HL-60 (cell line): ENCODE data around the gene CTDSP1.

Experiments
- POLR2AphosphoS5 ChIP-seq: IDR thresholded peaks from 2 replicates; pipeline ENCODE4 v1.6.1; 2012; ENCODE audit warnings: low read depth
- TF ChIP-seq, protein P1 (sequence below): IDR thresholded peaks from one replicate; pipeline ENCODE4 v1.5.1; 2011; ENCODE audit warnings: low read length, control low read depth, inconsistent platforms; ENCODE audit not compliant: insufficient read depth
- TF ChIP-seq, protein P2 (sequence below): IDR thresholded peaks from 2 replicates; pipeline ENCODE4 v1.6.1; 2012; ENCODE audit warnings: low read depth; ENCODE audit not compliant: insufficient replicate concordance

DNA sequence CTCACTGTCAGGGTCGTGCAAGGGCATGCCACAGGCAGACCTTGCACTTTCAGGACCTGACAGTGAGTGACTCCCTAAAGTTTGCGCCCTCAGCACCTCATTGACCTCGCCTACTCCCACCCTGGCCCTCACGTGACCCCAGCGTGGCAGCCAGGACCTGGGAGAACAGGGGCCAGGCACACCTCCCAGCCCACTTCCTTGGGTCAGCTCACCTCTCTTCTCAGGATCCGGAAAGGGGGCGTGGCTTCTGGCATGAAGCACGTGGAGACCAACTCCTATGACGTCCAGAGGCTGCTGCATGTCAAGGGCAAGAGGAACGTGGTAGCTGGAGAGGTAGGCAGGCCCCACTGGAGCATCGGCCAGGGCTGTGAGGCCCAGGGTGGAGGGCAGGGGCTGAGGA lies 28.1 kb downstream of the CTDSP1 start:
- no peak for TF ChIP-seq POLR2AphosphoS5
- TF ChIP-seq, protein P1, sequence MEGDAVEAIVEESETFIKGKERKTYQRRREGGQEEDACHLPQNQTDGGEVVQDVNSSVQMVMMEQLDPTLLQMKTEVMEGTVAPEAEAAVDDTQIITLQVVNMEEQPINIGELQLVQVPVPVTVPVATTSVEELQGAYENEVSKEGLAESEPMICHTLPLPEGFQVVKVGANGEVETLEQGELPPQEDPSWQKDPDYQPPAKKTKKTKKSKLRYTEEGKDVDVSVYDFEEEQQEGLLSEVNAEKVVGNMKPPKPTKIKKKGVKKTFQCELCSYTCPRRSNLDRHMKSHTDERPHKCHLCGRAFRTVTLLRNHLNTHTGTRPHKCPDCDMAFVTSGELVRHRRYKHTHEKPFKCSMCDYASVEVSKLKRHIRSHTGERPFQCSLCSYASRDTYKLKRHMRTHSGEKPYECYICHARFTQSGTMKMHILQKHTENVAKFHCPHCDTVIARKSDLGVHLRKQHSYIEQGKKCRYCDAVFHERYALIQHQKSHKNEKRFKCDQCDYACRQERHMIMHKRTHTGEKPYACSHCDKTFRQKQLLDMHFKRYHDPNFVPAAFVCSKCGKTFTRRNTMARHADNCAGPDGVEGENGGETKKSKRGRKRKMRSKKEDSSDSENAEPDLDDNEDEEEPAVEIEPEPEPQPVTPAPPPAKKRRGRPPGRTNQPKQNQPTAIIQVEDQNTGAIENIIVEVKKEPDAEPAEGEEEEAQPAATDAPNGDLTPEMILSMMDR = no peak
- TF ChIP-seq, protein P2, sequence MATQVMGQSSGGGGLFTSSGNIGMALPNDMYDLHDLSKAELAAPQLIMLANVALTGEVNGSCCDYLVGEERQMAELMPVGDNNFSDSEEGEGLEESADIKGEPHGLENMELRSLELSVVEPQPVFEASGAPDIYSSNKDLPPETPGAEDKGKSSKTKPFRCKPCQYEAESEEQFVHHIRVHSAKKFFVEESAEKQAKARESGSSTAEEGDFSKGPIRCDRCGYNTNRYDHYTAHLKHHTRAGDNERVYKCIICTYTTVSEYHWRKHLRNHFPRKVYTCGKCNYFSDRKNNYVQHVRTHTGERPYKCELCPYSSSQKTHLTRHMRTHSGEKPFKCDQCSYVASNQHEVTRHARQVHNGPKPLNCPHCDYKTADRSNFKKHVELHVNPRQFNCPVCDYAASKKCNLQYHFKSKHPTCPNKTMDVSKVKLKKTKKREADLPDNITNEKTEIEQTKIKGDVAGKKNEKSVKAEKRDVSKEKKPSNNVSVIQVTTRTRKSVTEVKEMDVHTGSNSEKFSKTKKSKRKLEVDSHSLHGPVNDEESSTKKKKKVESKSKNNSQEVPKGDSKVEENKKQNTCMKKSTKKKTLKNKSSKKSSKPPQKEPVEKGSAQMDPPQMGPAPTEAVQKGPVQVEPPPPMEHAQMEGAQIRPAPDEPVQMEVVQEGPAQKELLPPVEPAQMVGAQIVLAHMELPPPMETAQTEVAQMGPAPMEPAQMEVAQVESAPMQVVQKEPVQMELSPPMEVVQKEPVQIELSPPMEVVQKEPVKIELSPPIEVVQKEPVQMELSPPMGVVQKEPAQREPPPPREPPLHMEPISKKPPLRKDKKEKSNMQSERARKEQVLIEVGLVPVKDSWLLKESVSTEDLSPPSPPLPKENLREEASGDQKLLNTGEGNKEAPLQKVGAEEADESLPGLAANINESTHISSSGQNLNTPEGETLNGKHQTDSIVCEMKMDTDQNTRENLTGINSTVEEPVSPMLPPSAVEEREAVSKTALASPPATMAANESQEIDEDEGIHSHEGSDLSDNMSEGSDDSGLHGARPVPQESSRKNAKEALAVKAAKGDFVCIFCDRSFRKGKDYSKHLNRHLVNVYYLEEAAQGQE = no peak
